Coronary artery (tissue), 2 donors: Measurements from ENCODE around the gene CIAO2B.
A peak's percentile ranks its signal among the peaks of the same experiment; 100 is the strongest.
"Not testable (repeated sequence)": the region's sequence is repeated elsewhere in the genome, so short reads cannot be mapped to it uniquely, and the experiment has no call there.

Source experiments
- DNase-seq: peaks from one replicate; pipeline ENCODE4 v3.0.0-alpha.2; 2017; ENCODE audit warnings: low spot score
- H3K27ac ChIP-seq, 2 donors: fragments of 200-600 bp; sonication (generic); one replicate each; pipeline ENCODE4 v1.5.1; 2016 to 2019
- H3K4me3 ChIP-seq: fragments of 200-600 bp; sonication (generic); 2 replicates; pipeline ENCODE4 v1.5.1; 2016; ENCODE audit warnings: mild to moderate bottlenecking, moderate library complexity
- TF ChIP-seq, protein P1 (sequence below): fragments of 200-600 bp; sonication (generic); IDR thresholded peaks from one replicate; pipeline ENCODE4 v1.5.1; 2019; ENCODE audit warnings: antibody characterized with exemption

The CIAO2B gene

DNA sequence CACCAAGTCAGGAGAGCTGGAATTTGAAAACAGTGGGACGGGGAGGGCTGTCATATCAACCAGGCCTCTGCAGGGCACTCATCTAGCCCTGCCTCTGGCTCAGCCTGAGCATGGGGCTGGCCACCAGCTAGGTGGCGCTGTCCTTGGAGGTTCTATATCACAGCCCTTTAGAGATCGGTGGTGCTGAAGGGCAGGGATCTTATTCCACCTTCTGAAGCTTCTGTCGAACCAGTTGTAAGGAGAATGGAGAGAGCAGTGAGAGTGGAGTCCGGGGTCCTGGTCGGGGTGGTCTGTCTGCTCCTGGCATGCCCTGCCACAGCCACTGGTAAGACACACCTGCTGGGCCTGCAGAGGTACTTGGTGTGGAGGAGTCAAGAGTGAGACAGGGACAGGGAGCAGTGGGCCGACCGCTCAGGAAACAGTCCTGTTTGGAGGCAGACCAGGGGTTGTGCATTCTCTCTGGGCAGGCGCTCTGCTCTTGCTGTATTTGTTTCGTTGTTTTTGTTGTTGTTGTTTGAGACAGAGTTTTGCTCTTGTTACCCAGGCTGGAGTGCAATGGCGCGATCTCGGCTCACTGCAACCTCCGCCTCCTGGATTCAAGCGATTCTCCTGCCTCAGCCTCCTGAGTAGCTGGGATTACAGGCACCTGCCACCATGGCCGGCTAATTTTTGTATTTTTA lies 27.0 kb upstream of the CIAO2B start, which contains the start of gene CES3:
CES3 (plus strand) TSS at position 202 of the 680 bp plus-strand sequence; CDS start at position 244, 42 bp downstream.
- H3K4me3 ChIP-seq = no peak within 1 kb of the TSS
- H3K27ac ChIP-seq = peak within 1 kb of the TSS in 1 of 2 donors; percentile 60
- TF ChIP-seq, protein P1, sequence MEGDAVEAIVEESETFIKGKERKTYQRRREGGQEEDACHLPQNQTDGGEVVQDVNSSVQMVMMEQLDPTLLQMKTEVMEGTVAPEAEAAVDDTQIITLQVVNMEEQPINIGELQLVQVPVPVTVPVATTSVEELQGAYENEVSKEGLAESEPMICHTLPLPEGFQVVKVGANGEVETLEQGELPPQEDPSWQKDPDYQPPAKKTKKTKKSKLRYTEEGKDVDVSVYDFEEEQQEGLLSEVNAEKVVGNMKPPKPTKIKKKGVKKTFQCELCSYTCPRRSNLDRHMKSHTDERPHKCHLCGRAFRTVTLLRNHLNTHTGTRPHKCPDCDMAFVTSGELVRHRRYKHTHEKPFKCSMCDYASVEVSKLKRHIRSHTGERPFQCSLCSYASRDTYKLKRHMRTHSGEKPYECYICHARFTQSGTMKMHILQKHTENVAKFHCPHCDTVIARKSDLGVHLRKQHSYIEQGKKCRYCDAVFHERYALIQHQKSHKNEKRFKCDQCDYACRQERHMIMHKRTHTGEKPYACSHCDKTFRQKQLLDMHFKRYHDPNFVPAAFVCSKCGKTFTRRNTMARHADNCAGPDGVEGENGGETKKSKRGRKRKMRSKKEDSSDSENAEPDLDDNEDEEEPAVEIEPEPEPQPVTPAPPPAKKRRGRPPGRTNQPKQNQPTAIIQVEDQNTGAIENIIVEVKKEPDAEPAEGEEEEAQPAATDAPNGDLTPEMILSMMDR = no peak
- DNase-seq = no peak

DNA sequence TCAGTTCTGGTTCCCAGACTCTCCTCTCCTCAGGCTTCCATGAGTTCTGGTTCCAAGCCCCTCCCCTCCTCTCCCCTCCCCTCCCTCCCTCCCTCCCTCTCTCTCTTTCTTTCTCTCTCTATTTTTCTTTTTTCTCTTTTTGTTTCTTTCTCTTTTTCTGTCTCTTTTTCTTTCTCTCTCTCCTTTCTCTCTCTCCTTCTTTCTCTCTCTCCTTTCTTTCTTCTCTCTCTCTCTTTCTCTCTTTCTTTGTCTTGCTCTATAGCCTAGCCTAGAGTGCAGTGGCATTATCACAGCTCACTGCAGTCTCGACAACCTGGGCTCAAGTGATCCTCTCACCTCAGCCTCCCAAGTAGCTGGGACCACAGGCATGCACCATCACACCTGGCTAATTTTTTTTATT lies 26.1 kb upstream of the CIAO2B start:
- DNase-seq = no peak
- Histone ChIP-seq H3K27ac (peak overlapping the region in 1 of 2 donors; percentile 60), H3K4me3 (no peak overlapping the region)
- TF ChIP-seq, protein P1 = no peak

DNA sequence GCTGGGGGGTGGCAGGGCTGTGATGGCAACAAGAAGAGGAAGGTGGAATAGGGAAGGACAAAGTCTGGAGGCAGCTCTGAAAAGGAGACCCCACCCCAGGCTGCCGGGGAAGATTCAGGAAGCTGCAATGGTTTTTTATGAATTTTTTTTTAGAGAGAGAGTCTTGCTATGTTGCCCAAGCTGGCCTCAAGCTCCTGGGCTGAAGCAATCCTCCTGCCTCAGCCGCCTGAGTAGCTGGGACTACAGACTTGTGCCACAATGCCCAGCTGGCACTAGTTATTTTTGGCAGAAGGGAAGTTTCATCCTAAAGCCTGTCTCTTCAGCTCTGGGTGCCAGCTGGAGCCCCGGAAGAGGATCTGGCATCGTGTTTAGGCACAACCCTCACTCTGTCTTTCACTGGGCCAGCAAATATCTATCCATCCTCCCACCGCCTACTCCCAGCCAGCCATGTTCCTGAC lies 25.5 kb upstream of the CIAO2B start:
- Histone ChIP-seq H3K27ac (peak overlapping the region in 1 of 2 donors; percentile 60), H3K4me3 (no peak overlapping the region)
- TF ChIP-seq, protein P1 = no peak
- DNase-seq = no peak

DNA sequence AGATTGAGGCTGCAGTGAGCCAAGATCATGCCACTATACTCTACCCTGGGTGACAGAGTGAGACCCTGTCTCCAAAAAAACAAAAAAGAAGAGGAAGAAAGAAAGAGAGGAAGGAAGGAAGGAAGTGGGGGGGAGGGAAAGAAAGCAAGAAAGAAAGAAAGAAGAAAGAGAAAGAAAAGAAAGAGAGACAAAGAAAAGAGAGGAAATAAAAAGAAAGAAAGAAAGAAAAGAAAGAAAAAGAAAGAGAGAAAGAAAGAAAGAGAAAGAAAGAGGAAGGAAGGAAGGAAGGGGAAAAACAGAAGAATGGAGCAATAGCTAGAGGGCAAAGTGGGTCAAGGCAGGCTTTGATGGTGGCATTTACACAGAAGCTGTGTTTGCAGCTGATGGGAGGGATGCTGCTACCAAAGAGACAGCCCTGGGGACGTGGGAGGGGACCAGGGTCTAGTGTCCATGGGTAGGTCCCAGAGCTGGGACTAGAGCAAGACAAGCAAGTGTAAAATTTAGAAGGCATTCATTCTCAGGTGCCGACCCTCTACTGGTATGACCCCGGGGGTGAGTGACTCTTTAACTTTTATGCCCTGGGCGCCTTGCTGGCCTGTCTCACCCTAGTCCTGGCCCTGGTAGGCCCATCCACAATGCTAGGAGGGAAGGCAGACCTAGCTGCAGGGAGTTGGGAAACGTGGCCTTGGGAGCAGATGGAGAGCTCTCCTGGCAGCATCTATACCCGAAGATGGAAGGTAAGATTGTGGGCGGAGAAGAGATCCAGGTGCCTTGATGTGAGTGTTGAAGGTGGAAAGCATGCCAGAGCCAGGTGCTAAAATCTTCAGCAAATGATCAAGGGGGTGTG lies 24.9 kb upstream of the CIAO2B start:
- Histone ChIP-seq H3K4me3 (no peak overlapping the region), H3K27ac (peak overlapping the region in 1 of 2 donors; percentile 43)
- no peak for DNase-seq
- TF ChIP-seq, protein P1 = no peak

DNA sequence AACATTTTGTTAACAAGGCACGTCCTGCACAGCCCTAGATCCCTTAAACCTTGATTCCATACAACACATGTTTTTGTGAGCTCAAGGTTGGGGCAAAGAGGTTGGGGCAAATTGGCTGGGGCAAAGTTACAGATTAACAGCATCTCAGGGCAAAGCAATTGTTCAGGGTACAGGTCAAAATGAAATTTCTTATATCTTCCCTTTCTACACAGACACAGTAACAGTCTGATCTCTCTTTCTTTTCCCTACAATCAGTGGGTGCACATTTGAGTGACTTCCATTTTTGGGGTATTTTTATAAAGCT lies 21.9 kb upstream of the CIAO2B start:
- not testable (repeated sequence) for DNase-seq, H3K27ac ChIP-seq, H3K4me3 ChIP-seq

DNA sequence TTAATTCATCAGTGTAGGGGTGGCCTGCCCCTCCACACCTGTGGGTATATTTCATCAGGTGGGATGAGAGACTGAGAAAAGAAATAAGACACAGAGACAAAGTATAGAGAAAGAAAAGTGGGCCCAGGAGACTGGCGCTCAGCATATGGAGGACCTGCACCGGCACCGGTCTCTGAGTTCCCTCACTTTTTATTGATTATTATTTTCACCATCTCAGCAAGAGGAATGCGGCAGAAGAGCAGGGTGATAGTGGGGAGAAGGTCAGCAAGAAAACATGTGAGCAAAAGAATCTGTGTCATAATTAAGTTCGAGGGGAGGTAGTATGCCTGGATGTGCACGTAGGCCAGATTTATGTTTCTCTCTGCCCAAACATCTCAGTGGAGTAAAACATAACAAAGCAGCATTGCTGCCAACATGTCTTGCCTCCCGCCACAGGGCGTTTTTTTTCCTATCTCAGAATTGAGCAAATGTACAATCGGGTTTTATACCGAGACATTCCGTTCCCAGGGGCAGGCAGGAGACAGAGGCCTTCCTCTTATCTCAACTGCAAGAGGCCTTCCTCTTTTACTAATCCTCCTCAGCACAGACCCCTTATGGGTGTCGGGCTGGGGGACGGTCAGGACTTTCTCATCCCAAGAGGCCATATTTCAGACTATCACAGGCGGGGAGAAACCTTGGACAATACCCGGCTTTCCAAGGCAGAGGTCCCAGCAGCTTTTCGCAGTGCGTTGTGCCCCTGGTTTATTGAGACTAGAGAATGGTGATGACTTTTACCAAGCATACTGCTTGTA lies 21.4 kb upstream of the CIAO2B start:
- H3K4me3 ChIP-seq, DNase-seq, H3K27ac ChIP-seq: not testable (repeated sequence)

DNA sequence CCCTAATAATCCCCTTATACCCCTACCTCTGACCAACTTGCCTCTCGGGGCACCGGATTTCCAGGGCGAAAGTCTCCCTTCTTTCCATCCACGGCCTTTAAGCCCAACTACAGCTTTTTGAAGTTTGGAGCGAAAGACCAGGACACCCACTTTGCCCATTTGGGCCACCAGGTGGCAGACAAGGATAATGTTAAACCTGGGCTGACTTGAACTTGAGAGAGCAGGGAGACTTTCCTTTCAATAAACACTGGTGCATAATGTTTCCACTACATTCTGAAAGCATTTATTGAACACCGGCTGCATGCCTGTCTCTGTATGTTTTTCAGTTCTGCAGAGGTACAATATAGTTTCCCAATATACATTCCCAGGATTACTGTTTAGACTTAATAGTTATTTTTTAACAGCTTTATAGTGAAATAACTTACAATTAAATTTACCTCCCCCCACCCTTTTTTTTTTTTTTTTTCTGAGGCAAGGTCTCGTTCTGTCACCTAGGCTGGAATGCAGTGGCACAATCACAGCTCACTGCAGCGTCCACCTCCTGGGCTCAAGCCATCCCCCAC lies 20.0 kb upstream of the CIAO2B start:
- TF ChIP-seq, protein P1 = peak; percentile 37
- no peak overlapping the region for H3K4me3 ChIP-seq
- H3K27ac ChIP-seq = no peak overlapping the region
- no peak for DNase-seq
